ENCODE measurements around the gene PRR20G. TPM values are rescaled to one million over a fixed set of nuclear protein-coding genes. Genes with fewer than 3 reads are reported as not detected.

PRR20G gene
- total RNA-seq, 1 donor: not detected

DNA sequence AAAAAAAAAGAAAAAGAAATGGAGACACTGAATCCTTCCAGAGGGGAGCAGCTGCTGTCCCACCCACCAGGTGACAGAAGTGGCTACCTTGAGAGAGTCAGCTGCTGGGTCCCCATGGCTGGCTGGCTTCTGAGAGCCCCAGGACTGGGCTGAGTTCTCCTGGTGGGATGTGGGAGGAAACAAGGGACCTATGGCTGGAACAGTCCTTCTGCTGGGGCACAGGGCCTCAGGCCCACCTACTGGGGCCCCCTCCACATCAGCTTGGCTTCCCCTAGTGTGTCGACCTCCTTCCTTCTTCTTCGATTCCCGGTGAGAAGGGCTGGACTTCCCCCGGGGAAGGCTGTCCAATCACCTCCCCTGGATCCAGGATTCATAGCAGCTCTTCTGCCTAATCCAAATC, 32.3 kb downstream of the PRR20G start:
- TF ChIP-seq, protein P1, sequence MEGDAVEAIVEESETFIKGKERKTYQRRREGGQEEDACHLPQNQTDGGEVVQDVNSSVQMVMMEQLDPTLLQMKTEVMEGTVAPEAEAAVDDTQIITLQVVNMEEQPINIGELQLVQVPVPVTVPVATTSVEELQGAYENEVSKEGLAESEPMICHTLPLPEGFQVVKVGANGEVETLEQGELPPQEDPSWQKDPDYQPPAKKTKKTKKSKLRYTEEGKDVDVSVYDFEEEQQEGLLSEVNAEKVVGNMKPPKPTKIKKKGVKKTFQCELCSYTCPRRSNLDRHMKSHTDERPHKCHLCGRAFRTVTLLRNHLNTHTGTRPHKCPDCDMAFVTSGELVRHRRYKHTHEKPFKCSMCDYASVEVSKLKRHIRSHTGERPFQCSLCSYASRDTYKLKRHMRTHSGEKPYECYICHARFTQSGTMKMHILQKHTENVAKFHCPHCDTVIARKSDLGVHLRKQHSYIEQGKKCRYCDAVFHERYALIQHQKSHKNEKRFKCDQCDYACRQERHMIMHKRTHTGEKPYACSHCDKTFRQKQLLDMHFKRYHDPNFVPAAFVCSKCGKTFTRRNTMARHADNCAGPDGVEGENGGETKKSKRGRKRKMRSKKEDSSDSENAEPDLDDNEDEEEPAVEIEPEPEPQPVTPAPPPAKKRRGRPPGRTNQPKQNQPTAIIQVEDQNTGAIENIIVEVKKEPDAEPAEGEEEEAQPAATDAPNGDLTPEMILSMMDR (IDR thresholded peaks at IDR 0.05; ENCODE audit: extremely low read depth, low read depth, low read length): no peak
- Histone ChIP-seq H3K79me2 (ENCODE audit: insufficient read depth, low read length) (no peaks in the 10 kb centered on the region), H3K9me3 (ENCODE audit: low read depth, low read length) (no peaks in the 10 kb centered on the region), H2AFZ (ENCODE audit: low read length) (no peak overlapping the region), H3K4me1 (ENCODE audit: insufficient read depth, low read length) (no peaks in the 10 kb centered on the region), H3K27me3 (ENCODE audit: insufficient read depth, low read length) (peaks cover 14% of the 10 kb centered on the region), H3K4me2 (ENCODE audit: insufficient read depth, low read length) (no peak overlapping the region), H3K36me3 (ENCODE audit: insufficient read depth, low read length) (no peaks in the 10 kb centered on the region), H3K4me3 (ENCODE audit: insufficient read depth, low read length) (no peak overlapping the region), H3K27ac (ENCODE audit: low read depth, low read length) (no peak overlapping the region), H4K20me1 (ENCODE audit: insufficient read depth, low read length) (no peaks in the 10 kb centered on the region)
- DNase-seq (ENCODE audit: insufficient read length, low spot score, missing footprints): no peak

DNA sequence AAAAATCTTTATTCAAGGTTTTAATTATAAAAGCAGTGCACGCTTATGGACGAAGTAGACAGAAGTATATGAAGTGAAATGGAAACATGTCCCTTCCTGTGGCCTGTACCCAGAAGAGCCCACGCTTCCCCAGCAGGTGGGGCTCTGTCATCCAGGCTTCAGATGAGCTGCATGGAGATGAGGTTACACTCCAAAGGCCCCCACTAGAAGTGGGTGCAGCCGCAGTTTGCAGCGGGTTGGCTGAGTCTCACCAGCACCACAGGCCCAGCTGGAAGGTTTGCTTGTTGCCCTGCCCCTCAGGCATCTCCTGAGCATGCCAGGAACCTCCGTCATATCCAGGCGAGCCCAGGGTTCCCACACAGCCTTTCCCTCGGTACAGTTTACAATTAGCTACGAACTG, 33.1 kb downstream of the PRR20G start:
- Histone ChIP-seq H3K9me3 (ENCODE audit: low read depth, low read length) (no peaks in the 10 kb centered on the region), H3K4me1 (ENCODE audit: insufficient read depth, low read length) (no peaks in the 10 kb centered on the region), H3K79me2 (ENCODE audit: insufficient read depth, low read length) (no peaks in the 10 kb centered on the region), H2AFZ (ENCODE audit: low read length) (no peak overlapping the region), H3K4me2 (ENCODE audit: insufficient read depth, low read length) (no peak overlapping the region), H3K27me3 (ENCODE audit: insufficient read depth, low read length) (peaks cover 12% of the 10 kb centered on the region), H4K20me1 (ENCODE audit: insufficient read depth, low read length) (no peaks in the 10 kb centered on the region), H3K27ac (ENCODE audit: low read depth, low read length) (no peak overlapping the region), H3K36me3 (ENCODE audit: insufficient read depth, low read length) (no peaks in the 10 kb centered on the region), H3K4me3 (ENCODE audit: insufficient read depth, low read length) (no peak overlapping the region)
- peak; percentile 74 for DNase-seq (ENCODE audit: insufficient read length, low spot score, missing footprints)
- TF ChIP-seq, protein P1 (IDR thresholded peaks at IDR 0.05; ENCODE audit: extremely low read depth, low read depth, low read length): peak; percentile 33

DNA sequence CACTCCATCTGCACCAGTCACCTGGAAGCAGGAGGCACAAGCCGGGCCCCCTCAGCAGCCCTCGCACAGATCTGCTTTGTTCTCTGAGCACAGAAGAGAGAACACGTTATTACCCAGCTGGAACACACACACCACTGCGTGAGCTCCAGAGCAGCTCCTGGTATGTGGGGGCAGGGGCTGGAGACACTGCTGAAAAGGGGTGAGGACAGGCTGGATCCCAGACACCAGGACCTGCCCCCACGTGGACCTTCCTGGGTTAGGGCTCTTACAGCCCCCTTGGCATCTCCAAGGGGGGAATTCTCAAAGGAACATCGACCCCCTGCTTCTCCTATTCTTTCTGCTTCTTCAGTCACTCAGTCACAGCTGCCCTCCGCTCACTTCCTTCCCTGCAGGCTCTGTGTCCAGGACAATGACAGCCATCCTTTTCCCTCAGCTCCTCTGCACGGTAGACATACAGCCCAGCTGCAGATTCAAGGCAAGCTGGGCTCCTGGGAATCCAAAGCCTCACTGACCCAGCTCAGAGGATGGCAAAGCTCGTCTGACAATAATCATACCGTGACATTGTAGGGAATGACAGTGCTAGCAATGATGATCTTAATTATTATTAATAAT, 33.7 kb downstream of the PRR20G start:
- no peak for DNase-seq (ENCODE audit: insufficient read length, low spot score, missing footprints)
- TF ChIP-seq, protein P1 (IDR thresholded peaks at IDR 0.05; ENCODE audit: extremely low read depth, low read depth, low read length): no peak
- no peaks in the 10 kb centered on the region for H3K4me1 ChIP-seq (ENCODE audit: insufficient read depth, low read length)
- no peak overlapping the region for H2AFZ ChIP-seq (ENCODE audit: low read length)
- H3K4me2 ChIP-seq (ENCODE audit: insufficient read depth, low read length): no peak overlapping the region
- no peaks in the 10 kb centered on the region for H3K9me3 ChIP-seq (ENCODE audit: low read depth, low read length)
- no peak overlapping the region for H3K4me3 ChIP-seq (ENCODE audit: insufficient read depth, low read length)
- H3K36me3 ChIP-seq (ENCODE audit: insufficient read depth, low read length): no peaks in the 10 kb centered on the region
- H3K27me3 ChIP-seq (ENCODE audit: insufficient read depth, low read length): peaks cover 8% of the 10 kb centered on the region
- no peaks in the 10 kb centered on the region for H4K20me1 ChIP-seq (ENCODE audit: insufficient read depth, low read length)
- no peak overlapping the region for H3K27ac ChIP-seq (ENCODE audit: low read depth, low read length)
- no peaks in the 10 kb centered on the region for H3K79me2 ChIP-seq (ENCODE audit: insufficient read depth, low read length)

DNA sequence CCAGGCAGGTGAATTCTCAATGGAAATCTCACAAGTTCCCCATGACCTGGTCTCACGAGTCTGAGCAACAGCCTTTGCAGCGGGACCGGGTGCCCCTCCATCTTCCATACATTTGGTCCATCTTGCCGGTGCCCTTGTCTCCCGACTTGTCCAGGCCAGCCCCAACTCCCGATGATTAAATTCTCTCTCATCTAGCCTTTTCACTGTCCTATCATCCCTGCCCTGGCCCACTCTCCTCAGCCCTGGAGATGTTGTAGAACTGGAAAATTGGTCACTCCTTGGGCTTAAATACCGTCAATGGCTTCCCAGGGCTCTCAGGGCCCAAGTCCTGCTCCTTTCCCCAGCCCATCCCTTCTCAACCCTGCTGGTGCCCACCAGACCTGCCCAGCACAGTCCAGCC, 34.4 kb downstream of the PRR20G start:
- no peaks in the 10 kb centered on the region for H3K9me3 ChIP-seq (ENCODE audit: low read depth, low read length)
- H3K27ac ChIP-seq (ENCODE audit: low read depth, low read length): no peak overlapping the region
- H3K4me2 ChIP-seq (ENCODE audit: insufficient read depth, low read length): no peak overlapping the region
- TF ChIP-seq, protein P1 (IDR thresholded peaks at IDR 0.05; ENCODE audit: extremely low read depth, low read depth, low read length): no peak
- no peak for DNase-seq (ENCODE audit: insufficient read length, low spot score, missing footprints)
- no peaks in the 10 kb centered on the region for H3K79me2 ChIP-seq (ENCODE audit: insufficient read depth, low read length)
- no peak overlapping the region for H2AFZ ChIP-seq (ENCODE audit: low read length)
- H3K27me3 ChIP-seq (ENCODE audit: insufficient read depth, low read length): peaks cover 3% of the 10 kb centered on the region
- H3K4me3 ChIP-seq (ENCODE audit: insufficient read depth, low read length): no peak overlapping the region
- H3K36me3 ChIP-seq (ENCODE audit: insufficient read depth, low read length): no peaks in the 10 kb centered on the region
- H3K4me1 ChIP-seq (ENCODE audit: insufficient read depth, low read length): no peaks in the 10 kb centered on the region
- no peaks in the 10 kb centered on the region for H4K20me1 ChIP-seq (ENCODE audit: insufficient read depth, low read length)

Measured in osteoblast (primary cell).